ENCODE measurements around the gene CHST15. TPM values are rescaled to one million over a fixed set of nuclear protein-coding genes. Genes with fewer than 3 reads are reported as not detected.
A peak's percentile ranks its signal among the peaks of the same experiment; 100 is the strongest.

The CHST15 gene
- total RNA-seq, 1 donor from 2014 or later = 43.8 TPM

DNA sequence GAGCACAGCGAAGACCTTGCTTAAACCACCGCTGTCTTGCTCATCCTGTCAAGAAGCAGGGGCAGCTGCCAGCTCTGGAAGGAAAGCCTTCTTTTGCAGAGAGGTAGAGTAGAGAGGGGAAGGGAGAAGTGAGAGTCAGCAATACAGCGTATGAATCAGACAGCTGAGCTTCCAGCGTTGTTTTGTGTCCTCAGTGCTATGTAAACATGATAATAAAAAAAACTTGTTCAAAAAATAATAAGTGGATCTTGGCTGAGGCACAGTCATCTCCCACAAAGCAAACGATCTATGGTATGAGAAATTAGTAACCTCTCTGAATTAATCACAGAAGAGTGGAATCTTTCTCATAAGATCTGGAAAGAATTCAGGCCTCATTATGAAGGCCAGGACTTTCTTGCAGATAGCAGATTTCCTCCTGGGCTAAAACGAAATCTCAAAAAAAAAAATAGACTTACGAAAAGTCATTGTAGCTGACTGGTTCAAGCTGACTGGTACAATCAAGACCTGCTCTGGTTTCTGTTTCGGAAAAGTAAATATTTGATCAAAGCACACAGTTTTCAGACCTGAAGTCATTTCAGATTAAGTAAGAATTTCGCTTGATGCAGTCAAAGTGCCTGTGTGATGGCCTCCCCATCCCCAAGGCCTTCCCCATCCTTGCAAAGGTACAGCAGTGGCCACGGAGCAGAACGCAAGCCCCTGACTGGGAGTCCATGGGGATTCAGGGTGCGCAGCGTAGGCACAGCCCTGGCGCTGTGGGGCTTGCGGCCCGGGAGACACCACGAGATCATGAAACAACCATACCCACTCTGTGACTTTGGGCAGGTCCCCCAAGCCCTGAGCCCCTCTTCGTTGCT lies 29.4 kb downstream of the CHST15 start:
- no peaks in the 10 kb centered on the region for H3K27me3 Mint-ChIP-seq (ENCODE audit: low read depth)
- H3K27ac Mint-ChIP-seq (ENCODE audit: unreplicated experiment) = peak overlapping the region; percentile 85
- no peaks in the 10 kb centered on the region for H3K9me3 Mint-ChIP-seq (ENCODE audit: low read depth)
- H3K36me3 Mint-ChIP-seq (ENCODE audit: low read depth) = peaks cover 1% of the 10 kb centered on the region
- no peak for DNase-seq (ENCODE audit: low spot score)
- peaks cover 52% of the 10 kb centered on the region for H3K4me1 Mint-ChIP-seq (ENCODE audit: low read depth)
- TF ChIP-seq, protein P1, sequence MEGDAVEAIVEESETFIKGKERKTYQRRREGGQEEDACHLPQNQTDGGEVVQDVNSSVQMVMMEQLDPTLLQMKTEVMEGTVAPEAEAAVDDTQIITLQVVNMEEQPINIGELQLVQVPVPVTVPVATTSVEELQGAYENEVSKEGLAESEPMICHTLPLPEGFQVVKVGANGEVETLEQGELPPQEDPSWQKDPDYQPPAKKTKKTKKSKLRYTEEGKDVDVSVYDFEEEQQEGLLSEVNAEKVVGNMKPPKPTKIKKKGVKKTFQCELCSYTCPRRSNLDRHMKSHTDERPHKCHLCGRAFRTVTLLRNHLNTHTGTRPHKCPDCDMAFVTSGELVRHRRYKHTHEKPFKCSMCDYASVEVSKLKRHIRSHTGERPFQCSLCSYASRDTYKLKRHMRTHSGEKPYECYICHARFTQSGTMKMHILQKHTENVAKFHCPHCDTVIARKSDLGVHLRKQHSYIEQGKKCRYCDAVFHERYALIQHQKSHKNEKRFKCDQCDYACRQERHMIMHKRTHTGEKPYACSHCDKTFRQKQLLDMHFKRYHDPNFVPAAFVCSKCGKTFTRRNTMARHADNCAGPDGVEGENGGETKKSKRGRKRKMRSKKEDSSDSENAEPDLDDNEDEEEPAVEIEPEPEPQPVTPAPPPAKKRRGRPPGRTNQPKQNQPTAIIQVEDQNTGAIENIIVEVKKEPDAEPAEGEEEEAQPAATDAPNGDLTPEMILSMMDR (IDR thresholded peaks at IDR 0.05) = no peak
- H3K4me3 Mint-ChIP-seq (ENCODE audit: unreplicated experiment) = peak overlapping the region; percentile 21

DNA sequence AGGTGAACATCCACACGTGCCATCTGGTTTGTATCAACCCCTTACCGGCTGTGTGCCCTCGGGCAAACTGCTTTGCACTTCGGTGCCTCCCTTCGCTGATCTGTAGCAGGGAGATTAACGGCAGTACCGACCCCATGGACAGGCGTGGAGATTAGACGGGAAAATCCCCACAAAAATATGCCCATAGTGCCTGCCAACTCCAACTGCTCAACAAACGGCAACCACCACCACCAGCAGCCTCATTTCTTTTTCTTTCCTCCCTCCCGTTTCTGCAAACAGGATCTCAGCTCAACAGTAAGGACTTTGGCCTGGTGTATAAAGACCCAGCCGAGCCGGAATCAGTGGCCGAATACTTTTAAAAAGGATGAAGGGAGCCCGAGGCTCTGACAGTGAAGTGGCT lies 31.0 kb downstream of the CHST15 start:
- Mint-ChIP-seq H3K4me3 (ENCODE audit: unreplicated experiment) (no peak overlapping the region), H3K36me3 (ENCODE audit: low read depth) (peaks cover 4% of the 10 kb centered on the region), H3K27ac (ENCODE audit: unreplicated experiment) (no peak overlapping the region), H3K27me3 (ENCODE audit: low read depth) (no peaks in the 10 kb centered on the region), H3K4me1 (ENCODE audit: low read depth) (peaks cover 52% of the 10 kb centered on the region), H3K9me3 (ENCODE audit: low read depth) (no peaks in the 10 kb centered on the region)
- no peak for DNase-seq (ENCODE audit: low spot score)
- TF ChIP-seq, protein P1 (IDR thresholded peaks at IDR 0.05) = no peak

DNA sequence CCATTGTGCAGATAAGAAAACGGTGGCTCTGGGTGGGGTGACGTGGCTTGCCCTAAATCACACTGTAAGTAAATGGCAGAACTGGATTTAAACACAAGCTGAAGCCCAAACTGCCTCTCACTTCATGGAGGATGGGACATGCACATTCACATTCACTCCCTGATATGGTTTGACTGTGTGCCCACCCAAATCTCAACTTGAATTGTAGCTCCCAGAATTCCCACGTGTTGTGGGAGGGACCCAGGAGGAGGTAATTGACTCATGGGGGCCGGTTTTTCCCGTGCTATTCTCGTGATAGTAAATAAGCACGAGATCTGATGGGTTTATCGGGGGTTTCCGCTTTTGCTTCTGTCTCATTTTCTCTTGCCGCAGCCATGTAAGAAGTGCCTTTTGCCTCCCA lies 32.4 kb downstream of the CHST15 start:
- Mint-ChIP-seq H3K27ac (ENCODE audit: unreplicated experiment) (no peak overlapping the region), H3K4me3 (ENCODE audit: unreplicated experiment) (no peak overlapping the region), H3K27me3 (ENCODE audit: low read depth) (no peaks in the 10 kb centered on the region), H3K4me1 (ENCODE audit: low read depth) (peaks cover 39% of the 10 kb centered on the region), H3K9me3 (ENCODE audit: low read depth) (no peaks in the 10 kb centered on the region), H3K36me3 (ENCODE audit: low read depth) (peaks cover 3% of the 10 kb centered on the region)
- no peak for DNase-seq (ENCODE audit: low spot score)
- TF ChIP-seq, protein P1 (IDR thresholded peaks at IDR 0.05) = no peak

DNA sequence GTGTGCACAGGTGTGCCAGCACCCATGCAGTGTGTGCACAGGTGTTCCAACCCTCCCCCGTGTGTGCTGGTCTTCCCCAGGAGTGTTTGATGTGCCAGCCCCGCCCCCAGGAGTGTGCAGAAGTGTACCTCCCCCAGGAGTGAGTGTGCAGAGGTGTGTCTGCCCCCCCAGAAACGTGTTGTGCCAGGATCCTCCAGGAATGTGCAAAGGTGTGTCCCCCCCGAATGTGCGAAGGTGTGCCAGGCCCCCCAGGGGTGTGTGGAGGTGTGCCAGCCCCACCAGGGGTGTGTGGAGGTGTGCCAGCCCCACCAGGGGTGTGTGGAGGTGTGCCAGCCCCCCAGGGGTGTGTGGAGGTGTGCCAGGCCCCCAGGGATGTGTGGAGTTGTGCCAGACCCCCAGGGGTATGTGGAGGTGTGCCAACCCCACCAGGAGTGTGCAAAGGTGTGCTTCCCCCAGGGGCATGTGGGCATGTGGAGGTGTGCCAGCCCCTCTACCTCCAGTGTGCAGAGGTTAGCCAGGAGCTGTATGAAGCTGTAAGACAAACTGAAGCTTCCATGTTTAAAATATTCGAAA lies 33.2 kb downstream of the CHST15 start:
- DNase-seq (ENCODE audit: low spot score) = peak; percentile 74
- no peak overlapping the region for H3K4me3 Mint-ChIP-seq (ENCODE audit: unreplicated experiment)
- H3K4me1 Mint-ChIP-seq (ENCODE audit: low read depth) = peaks cover 31% of the 10 kb centered on the region
- H3K36me3 Mint-ChIP-seq (ENCODE audit: low read depth) = peaks cover 2% of the 10 kb centered on the region
- H3K27ac Mint-ChIP-seq (ENCODE audit: unreplicated experiment) = no peak overlapping the region
- H3K27me3 Mint-ChIP-seq (ENCODE audit: low read depth) = no peaks in the 10 kb centered on the region
- TF ChIP-seq, protein P1 (IDR thresholded peaks at IDR 0.05) = no peak
- no peaks in the 10 kb centered on the region for H3K9me3 Mint-ChIP-seq (ENCODE audit: low read depth)

DNA sequence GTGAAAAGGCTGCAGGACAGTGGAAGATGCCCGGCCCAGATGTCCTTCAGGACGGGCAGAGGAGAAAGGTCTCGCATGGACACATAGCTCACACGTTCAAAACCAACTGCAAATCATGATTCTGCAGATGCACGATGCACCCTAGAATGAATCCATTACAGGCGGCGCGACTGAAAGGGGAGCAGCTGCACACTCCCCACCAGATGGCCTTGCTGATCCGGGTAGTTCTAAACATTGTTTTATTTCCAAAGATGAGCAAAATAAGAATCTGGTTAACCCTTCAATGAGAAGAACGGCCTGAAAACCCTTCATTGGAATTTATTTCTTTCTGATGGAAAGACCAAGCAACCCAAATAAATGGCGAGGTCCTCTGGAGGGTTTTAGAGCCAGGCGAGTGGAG lies 33.8 kb downstream of the CHST15 start:
- no peak overlapping the region for H3K27ac Mint-ChIP-seq (ENCODE audit: unreplicated experiment)
- TF ChIP-seq, protein P1 (IDR thresholded peaks at IDR 0.05) = no peak
- H3K4me3 Mint-ChIP-seq (ENCODE audit: unreplicated experiment) = no peak overlapping the region
- peaks cover 25% of the 10 kb centered on the region for H3K4me1 Mint-ChIP-seq (ENCODE audit: low read depth)
- H3K36me3 Mint-ChIP-seq (ENCODE audit: low read depth) = peaks cover 2% of the 10 kb centered on the region
- peak; percentile 15 for DNase-seq (ENCODE audit: low spot score)
- H3K9me3 Mint-ChIP-seq (ENCODE audit: low read depth) = no peaks in the 10 kb centered on the region
- H3K27me3 Mint-ChIP-seq (ENCODE audit: low read depth) = no peaks in the 10 kb centered on the region

Data from chondrocyte (in vitro differentiated cells).